ENCODE data around the gene LIF.

Gene LIF

GRCh38 chr22:30245985-30246813, at the start of gene LIF:
TSS of gene LIF (minus strand) at chr22:30246759. CDS start at chr22:30246695, 64 bp downstream.
- no peak for DNase-seq

DNA sequence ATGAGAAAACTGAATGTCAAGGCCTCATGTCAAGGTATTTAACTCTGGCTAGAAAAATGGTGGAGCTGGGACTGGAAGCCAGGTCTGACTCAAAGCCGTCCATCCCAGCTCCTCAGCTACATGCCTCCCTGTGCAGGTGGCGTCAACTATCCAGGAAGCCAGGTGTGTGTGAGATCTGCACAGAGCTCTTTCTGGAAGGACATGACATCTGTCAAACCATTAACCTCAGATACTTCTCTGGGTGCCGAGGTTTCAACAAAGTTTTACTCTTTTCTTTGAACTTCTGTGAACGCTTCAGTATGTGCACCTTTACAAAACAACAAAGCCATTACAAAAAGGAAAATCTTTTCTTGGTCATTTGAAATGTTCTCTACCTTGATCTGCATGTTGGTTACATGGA, 49.8 kb upstream of the LIF start:
- DNase-seq, result no peak

DNA sequence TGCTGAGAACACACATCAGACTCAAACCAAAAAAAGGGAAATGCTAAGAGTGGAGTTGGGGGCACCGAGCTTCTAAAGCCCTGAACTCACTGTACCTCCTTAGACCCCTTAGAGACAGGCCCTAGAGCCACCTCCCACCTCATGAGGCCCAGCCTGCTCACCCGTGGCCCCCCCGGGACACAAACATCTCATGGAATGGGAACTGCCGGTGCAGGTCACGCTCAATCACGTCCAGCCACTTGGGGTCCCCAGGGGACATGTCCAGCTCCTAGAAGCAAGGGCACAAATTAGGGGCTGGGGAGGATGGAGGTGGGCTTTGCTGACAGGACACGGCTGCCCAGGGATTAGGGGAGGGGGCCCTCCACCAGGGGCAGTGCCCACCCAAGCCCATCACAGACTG, 49.0 kb upstream of the LIF start:
- DNase-seq, result no peak

- DNase-seq, result no peak
These were observed 48.3 kb upstream of the LIF start for GRCh38 chr22:30294830-30295229.

GRCh38 chr22:30294066-30294465, 47.5 kb upstream of the LIF start:
- DNase-seq, result no peak

DNA sequence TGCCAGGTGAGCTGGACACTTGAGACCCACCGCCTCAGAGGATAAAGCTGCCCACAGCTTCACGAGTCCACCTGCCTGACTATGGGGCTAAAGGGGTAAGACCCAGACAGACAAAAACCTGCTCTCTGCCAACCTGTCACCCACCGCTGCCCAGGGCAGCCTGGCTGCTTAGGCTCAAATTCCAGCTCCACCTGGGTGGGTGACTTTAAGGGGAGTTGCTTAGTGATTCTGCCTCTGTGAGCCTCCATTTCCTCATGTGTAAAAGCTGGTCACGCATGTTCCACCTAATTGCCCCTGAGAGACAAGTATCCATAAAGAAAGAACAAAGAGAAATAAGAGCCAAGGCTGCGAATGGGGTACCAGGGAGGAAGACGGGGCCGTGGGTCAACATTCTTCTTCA, 46.5 kb upstream of the LIF start:
- no peak for DNase-seq

- no peak for DNase-seq
These were observed 45.8 kb upstream of the LIF start for GRCh38 chr22:30292069-30292970.

DNA sequence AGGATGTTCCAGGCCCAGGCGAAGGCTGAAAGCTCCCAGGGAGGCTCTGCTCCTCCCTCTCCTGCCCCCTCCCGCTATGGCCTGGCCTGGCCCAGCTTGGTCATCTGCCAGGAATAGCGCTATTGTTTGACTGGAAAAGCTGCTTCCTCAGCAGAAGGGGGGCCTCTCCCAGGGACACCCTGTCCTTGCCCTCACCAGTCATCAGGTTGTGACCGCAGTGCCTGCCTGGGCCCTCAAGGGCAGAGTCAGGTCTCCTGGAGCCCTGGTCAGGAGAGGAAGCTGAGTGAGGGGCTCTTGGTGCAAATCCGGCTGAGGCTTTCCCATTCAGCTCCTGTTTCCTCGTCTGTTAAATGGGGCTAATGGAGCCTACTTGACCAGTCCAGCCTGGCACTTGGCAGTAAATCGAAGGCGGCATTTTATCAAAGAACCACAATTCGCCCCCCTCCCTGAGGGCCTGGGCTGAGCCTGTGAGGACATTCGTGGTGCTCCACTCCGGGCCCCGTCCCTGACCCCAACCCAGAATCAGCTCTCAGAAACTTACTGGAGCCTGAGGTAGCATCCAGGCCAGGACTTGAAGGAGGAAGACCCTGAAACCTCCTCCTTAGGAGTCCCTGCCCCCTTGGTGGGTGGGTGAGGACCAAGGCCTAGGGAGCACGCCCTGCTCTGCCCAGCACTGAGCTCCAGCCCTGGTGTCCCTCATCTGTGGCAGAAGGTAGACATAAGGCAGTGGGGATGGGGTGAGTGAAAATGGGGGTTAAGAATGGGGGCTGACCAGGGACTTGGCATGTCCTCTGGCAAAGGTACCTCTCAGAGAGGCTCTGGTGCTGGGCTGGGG, 44.7 kb upstream of the LIF start:
- DNase-seq, result peak; percentile 72 to 82

GRCh38 chr22:30290342-30291057, 43.9 kb upstream of the LIF start:
- DNase-seq, result no peak

- DNase-seq, result no peak
These were observed 43.4 kb upstream of the LIF start for GRCh38 chr22:30289980-30290313.

- peak; percentile 96 to 99 for DNase-seq
These were observed 42.8 kb upstream of the LIF start, which contains the start of gene CASTOR1 for GRCh38 chr22:30289141-30289979. TSS of gene CASTOR1 (minus strand) at chr22:30289505. CDS start at chr22:30289497, 8 bp downstream.

DNA sequence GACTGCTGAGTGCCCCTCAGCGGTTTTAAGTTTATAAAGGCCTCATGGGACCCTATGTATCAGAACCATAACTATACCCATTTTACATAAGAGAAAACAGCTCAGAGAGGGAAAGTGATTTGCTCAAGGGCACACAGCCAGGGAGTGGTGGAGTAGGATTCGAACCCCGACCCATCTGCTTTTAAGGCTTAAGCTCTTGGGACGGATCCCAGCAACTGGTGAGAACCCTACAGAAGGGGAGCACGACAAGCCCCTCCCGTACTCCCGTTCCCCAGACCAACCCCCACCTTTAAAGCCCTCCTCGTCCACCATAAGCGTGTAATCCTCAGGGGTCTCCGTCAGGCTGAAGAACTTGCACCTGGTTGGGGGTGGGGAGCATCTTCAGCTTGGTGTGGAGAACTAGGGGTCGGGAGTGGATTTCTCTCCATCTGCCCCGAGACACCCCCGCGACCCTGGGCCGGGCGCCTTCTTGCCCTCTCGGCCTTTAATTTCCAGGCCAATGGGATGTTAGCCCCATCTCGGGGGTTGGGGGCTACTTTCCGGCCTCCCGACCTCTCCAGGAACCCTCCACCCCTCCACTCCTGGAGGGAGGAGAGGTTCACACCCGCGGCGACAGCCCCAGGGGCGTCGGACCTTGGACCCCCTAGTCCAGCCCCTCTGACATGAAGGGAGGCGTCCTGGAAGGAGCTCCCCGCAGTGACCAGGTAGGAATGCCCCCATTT, 42.0 kb upstream of the LIF start:
- DNase-seq, result no peak

GRCh38 chr22:30287648-30288418, 41.3 kb upstream of the LIF start:
- DNase-seq, result peak; percentile 65 to 72

GRCh38 chr22:30286813-30287647, 40.5 kb upstream of the LIF start:
- peak in 1 of 2 donors; percentile 39 for DNase-seq

- no peak for DNase-seq
These were observed 39.8 kb upstream of the LIF start for GRCh38 chr22:30286331-30286730.

- DNase-seq, result no peak
These were observed 39.3 kb upstream of the LIF start for GRCh38 chr22:30285846-30286200.

- no peak for DNase-seq
These were observed 38.8 kb upstream of the LIF start for GRCh38 chr22:30285176-30285845.

DNA sequence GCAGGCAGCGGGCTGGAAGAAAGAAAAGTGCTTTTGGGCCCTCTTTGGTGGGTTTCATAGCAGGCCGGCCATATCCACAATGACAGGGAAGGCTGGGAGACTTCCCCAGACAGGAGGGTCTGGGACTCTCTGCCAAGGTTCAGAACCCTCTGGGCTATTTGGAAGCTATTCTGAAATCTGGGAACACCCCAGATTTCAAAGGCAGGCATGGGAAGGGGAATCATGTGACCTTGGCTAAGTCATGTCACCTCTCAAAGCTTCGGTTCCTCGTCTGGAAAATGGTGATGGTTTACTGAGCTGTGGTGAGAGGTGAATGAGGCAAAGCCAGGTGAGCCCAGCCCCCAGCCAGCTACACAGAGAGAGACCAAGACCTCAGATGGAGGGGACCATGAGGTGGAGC, 38.1 kb upstream of the LIF start:
- DNase-seq, result no peak
